GM12874 (cell line): ENCODE results near the gene PUDP.

Source experiments
- TF ChIP-seq, protein P1 (sequence below): IDR thresholded peaks from 2 replicates; pipeline ENCODE4 v1.5.1; 2011; ENCODE audit warnings: low read depth, mild to moderate bottlenecking, control low read depth, low read length, moderate library complexity; ENCODE audit not compliant: insufficient read depth

Gene PUDP

DNA sequence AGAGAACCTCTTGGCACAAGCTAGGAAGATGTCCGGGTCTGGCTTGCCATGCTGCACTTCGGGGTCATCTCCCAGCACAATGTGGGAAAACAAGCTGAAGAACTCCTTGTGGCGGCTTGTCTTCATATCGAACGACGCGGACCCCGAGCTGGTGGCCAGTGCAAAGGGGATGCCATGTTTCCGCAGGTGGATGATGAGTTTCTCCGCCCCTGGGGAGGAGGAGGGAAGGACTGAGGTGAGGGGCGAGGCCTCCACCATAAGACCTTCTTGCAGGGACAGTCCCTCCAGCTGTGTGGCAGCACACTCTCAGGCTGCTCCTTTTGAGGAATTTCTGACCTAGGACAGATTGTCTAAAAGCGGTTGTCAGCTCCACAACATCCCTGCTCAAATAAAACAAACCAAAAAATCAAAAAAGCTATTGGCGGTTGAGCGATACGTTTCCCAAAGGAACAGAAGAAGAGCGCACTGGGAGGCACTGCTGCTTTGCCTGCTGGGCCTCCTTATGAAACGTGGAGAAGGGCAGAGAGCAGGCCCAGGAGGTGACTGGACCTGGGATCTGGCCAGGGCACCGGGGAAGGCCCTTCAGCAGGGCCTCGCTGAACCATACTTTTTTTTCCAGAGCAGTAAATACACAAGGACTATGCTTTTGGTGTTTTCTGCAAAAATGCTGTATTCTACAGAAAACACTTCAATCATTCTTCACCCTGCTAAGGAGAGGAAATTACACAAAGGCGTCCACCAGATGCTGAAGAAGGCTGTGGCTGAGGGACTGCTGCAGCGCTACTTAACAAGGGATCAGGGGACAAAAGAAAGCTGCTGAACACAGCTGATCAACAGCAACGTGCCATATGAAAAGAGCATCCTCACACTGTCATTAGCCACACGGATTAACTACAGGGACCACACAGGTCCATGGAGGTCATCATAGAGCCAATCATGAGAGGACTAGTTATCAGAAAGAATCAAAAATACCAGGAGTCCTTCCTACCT is 70.4 kb downstream of the PUDP start:
- TF ChIP-seq, protein P1, sequence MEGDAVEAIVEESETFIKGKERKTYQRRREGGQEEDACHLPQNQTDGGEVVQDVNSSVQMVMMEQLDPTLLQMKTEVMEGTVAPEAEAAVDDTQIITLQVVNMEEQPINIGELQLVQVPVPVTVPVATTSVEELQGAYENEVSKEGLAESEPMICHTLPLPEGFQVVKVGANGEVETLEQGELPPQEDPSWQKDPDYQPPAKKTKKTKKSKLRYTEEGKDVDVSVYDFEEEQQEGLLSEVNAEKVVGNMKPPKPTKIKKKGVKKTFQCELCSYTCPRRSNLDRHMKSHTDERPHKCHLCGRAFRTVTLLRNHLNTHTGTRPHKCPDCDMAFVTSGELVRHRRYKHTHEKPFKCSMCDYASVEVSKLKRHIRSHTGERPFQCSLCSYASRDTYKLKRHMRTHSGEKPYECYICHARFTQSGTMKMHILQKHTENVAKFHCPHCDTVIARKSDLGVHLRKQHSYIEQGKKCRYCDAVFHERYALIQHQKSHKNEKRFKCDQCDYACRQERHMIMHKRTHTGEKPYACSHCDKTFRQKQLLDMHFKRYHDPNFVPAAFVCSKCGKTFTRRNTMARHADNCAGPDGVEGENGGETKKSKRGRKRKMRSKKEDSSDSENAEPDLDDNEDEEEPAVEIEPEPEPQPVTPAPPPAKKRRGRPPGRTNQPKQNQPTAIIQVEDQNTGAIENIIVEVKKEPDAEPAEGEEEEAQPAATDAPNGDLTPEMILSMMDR: no peak

DNA sequence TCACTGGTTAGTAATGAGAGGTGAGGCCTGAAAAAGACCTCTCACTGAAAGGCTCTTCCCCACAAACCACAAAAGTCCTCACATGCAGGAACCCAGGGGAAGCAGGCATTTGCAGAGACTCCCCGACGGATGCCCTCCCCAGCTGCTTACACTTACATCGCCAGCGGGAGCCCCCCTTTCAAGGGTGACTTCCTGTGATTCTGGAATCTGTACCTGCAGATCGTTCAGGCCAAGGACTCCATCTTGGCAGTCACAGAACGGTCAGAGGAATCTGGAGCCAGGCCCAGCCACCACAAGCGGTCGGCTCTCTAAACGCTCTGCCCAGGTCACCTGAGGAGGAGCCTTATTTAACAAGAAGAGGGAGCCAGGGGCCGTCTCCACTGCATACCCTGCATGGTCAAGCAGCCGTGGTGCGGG is 71.7 kb downstream of the PUDP start:
- TF ChIP-seq, protein P1: no peak

DNA sequence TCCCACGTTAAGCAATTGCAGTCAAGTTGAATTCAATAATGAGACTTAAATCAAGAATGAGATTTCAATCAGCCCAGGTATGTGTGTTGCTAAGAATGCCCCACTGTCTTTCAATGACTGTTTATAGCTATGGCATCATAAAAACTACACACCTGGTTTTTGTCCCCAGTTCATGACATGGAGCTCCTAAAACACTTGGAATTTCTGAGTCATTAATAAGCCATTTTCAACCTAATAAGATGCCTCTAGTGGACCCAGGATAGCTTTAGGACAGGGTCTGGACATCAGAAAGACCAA is 73.1 kb downstream of the PUDP start:
- TF ChIP-seq, protein P1: no peak

DNA sequence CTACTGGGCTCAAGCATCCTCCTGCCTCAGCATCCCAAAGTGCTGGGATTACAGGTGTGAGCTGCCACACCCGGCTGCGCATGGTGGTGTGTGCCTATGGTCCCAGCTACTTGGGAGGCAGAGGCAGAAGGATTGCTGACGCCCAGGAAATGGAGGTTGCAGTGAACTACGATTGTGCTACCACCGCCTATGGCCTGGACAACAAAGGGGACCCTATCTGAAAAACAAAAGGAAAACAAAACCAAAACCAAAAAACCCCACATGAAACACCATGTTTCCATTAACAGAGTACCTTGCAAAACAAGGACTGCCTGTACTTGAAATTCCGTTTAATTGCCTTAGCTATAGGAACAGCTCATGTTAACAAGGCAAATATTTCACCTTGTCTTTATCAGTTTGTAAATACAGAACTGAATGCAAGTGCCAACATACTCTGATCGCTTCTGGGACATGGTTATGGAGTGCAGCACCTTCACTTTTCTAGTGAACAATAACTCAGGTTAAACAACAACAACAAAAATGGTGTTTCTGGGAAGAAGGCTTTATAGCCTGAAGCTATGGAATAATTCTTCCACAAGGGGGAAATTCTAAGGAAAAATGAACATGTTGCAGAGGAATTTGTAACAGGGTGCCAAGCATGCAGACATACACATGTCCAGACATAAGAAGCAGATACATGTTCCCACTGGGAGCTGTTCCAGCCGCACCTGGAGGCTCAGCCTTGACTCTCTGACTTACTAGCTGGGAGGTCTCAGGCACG is 73.6 kb downstream of the PUDP start:
- TF ChIP-seq, protein P1: no peak

DNA sequence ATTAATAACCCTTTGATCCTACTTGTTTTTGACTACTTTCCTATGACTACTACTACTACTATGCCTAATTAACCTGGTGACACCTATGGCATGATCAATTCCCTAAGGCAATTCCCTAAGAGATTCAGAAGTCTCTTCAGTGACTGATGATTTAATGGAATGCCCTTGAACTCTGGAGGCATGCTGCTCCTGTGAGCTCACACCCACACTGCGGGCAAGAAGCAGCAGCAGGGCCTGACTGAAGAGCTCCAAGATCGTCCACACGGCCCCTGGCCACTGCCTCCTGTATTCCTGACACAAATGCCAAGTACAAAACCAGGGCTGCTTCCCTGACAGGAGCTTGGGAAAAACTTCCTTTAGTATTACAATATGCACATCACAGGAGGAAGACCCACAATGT is 74.6 kb downstream of the PUDP start:
- TF ChIP-seq, protein P1: no peak

DNA sequence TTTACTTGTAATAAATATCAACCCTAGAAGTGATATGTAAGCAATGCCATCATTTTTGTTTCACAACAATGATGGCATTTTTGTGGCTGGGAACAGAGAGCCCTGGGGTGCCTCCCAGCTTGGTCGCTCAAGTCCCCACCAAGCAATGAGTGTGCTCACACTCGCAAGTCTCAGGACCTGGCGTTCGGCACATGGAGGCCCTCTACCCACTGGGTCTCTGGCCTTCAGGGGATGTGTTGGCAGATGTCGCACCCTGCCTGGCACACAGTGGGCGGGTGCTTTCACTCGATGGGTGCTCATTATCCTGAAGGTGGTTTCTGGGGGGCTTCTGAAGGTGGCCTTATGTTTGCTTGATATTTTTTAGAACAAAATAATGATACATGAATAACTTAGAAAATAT is 75.1 kb downstream of the PUDP start:
- TF ChIP-seq, protein P1: no peak

DNA sequence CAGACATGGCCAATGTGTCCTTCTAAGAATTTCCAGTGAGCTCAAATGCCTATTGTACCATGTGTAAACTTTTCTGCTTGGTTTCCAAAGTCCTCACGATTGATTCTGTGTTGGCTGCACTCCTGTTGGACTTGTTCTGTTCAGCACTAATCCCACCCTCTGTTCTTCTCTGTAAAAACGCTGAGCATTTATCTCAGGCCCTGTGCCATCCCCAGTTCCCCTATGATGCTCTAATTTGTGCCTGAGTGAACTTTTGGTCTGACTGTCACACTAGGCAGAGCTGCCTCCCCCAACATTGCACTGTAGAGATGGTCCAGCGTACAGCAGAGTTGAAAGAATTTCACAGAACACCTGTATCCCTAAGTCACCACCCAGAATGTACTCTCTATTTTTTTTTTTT is 76.6 kb downstream of the PUDP start:
- TF ChIP-seq, protein P1: no peak
